Neural progenitor cell (in vitro differentiated cells): ENCODE data around the gene C1RL. TPM values are rescaled to one million over a fixed set of nuclear protein-coding genes. Genes with fewer than 3 reads are reported as not detected.

Experiments
- DNase-seq: peaks from one replicate; pipeline ENCODE4 v3.0.0-alpha.2; 2016; ENCODE audit warnings: low spot score
- H2AFZ ChIP-seq: fragments of 200-600 bp; sonication (generic); replicated peaks from 2 replicates; pipeline ENCODE4 v1.6.1; 2016; ENCODE audit warnings: antibody characterized with exemption
- H3F3A ChIP-seq: fragments of 200-600 bp; sonication (generic); 2 replicates; pipeline ENCODE4 v1.6.1; 2016; ENCODE audit warnings: antibody characterized with exemption, low read depth
- H3K27ac ChIP-seq: fragments of 200-600 bp; sonication (generic); 2 replicates; pipeline ENCODE4 v1.5.1; 2016; ENCODE audit warnings: mild to moderate bottlenecking
- H3K27me3 ChIP-seq: fragments of 200-600 bp; sonication (generic); 2 replicates; pipeline ENCODE4 v1.6.1; 2016; ENCODE audit warnings: mild to moderate bottlenecking, moderate library complexity
- H3K36me3 ChIP-seq: fragments of 200-600 bp; sonication (generic); 2 replicates; pipeline ENCODE4 v1.5.1; 2016
- H3K4me1 ChIP-seq: fragments of 200-600 bp; sonication (generic); 2 replicates; pipeline ENCODE4 v1.6.1; 2016; ENCODE audit warnings: mixed run types
- H3K4me2 ChIP-seq: fragments of 200-600 bp; sonication (generic); 2 replicates; pipeline ENCODE4 v1.6.1; 2016
- H3K4me3 ChIP-seq: fragments of 200-600 bp; sonication (generic); 2 replicates; pipeline ENCODE4 v1.5.1; 2016
- H3K79me2 ChIP-seq: fragments of 200-600 bp; sonication (generic); 2 replicates; pipeline ENCODE4 v1.6.1; 2016; ENCODE audit warnings: low read depth
- H3K9ac ChIP-seq: fragments of 200-600 bp; sonication (generic); 2 replicates; pipeline ENCODE4 v1.6.1; 2016
- H3K9me3 ChIP-seq: fragments of 200-600 bp; sonication (generic); 2 replicates; pipeline ENCODE4 v1.5.1; 2016; ENCODE audit warnings: low read depth
- H4K20me1 ChIP-seq: fragments of 200-600 bp; sonication (generic); 2 replicates; pipeline ENCODE4 v1.6.1; 2016; ENCODE audit warnings: low read depth
- H3K27ac Mint-ChIP-seq: 3 replicates; pipeline ENCODE4 v1.8.0; 2021; ENCODE audit warnings: mixed read lengths
- H3K27me3 Mint-ChIP-seq: 2 replicates; pipeline ENCODE4 v1.8.0; 2022; ENCODE audit warnings: low read depth, mild to moderate bottlenecking, inconsistent platforms, moderate library complexity, mixed read lengths; ENCODE audit not compliant: insufficient read depth
- H3K36me3 Mint-ChIP-seq: 3 replicates; pipeline ENCODE4 v1.8.0; 2021; ENCODE audit warnings: mixed read lengths
- H3K4me1 Mint-ChIP-seq: 3 replicates; pipeline ENCODE4 v1.8.0; 2021; ENCODE audit warnings: mixed read lengths
- H3K4me3 Mint-ChIP-seq: 3 replicates; pipeline ENCODE4 v1.8.0; 2021; ENCODE audit warnings: mild to moderate bottlenecking, moderate library complexity, mixed read lengths
- H3K9me3 Mint-ChIP-seq: 3 replicates; pipeline ENCODE4 v1.8.0; 2020; ENCODE audit warnings: mixed read lengths
- CTCF ChIP-seq: fragments of 200-600 bp; sonication (generic); IDR thresholded peaks from 2 replicates; pipeline ENCODE4 v1.5.1; 2017; ENCODE audit warnings: antibody characterized with exemption, mild to moderate bottlenecking
- EZH2 ChIP-seq: fragments of 200-600 bp; sonication (generic); IDR thresholded peaks from 2 replicates; pipeline ENCODE4 v1.6.1; 2017; ENCODE audit warnings: antibody characterized with exemption, mild to moderate bottlenecking, moderate library complexity
- EZH2phosphoT487 ChIP-seq: fragments of 200-600 bp; sonication (generic); IDR thresholded peaks from 2 replicates; pipeline ENCODE4 v1.6.1; 2017; ENCODE audit warnings: antibody characterized with exemption
- total RNA-seq: library from RNA; depleted of rRNA; stranded (reverse); fragments of >200 nt; gene quantifications from 2 replicates; pipeline ENCODE4 v1.2.3, GENCODE V29; 2015; ENCODE audit warnings: low replicate concordance

The C1RL gene
- total RNA-seq, 1 donor from 2014 or later: 32.2 TPM

- H2AFZ ChIP-seq: no peak overlapping the region
- no peak overlapping the region for H3K4me2 ChIP-seq
- peaks cover 9% of the 10 kb centered on the region for H3K27me3 Mint-ChIP-seq
- H3K9me3 Mint-ChIP-seq: no peaks in the 10 kb centered on the region
- no peaks in the 10 kb centered on the region for H4K20me1 ChIP-seq
- H3K79me2 ChIP-seq: no peaks in the 10 kb centered on the region
- no peaks in the 10 kb centered on the region for H3K36me3 Mint-ChIP-seq
- no peaks in the 10 kb centered on the region for H3K36me3 ChIP-seq
- TF ChIP-seq EZH2: no peak
- no peak for TF ChIP-seq CTCF
- TF ChIP-seq EZH2phosphoT487: no peak
- no peak for DNase-seq
- no peak overlapping the region for H3K9ac ChIP-seq
- no peak overlapping the region for H3K4me3 Mint-ChIP-seq
- no peaks in the 10 kb centered on the region for H3K4me1 ChIP-seq
- H3K27ac Mint-ChIP-seq: peak overlapping the region; percentile 7
- H3K27ac ChIP-seq: no peak overlapping the region
- no peaks in the 10 kb centered on the region for H3F3A ChIP-seq
- H3K4me1 Mint-ChIP-seq: peaks cover 6% of the 10 kb centered on the region
- H3K9me3 ChIP-seq: no peaks in the 10 kb centered on the region
- H3K4me3 ChIP-seq: no peak overlapping the region
- H3K27me3 ChIP-seq: no peaks in the 10 kb centered on the region
These were observed 47.9 kb downstream of the C1RL start for GRCh38 chr12:7061138-7061537.

GRCh38 chr12:7060353-7060954 lies 48.6 kb downstream of the C1RL start, which contains the start of gene C1S:
Gene C1S, plus strand, starts transcription at chr12:7060718. Its CDS starts 1,195 bp downstream, at chr12:7061913.
- H3K4me3 ChIP-seq: no peak within 1 kb of the TSS
- H3K27me3 ChIP-seq: no peaks in the 10 kb centered on the region
- no peaks in the 10 kb centered on the region for H3F3A ChIP-seq
- TF ChIP-seq EZH2phosphoT487: no peak
- TF ChIP-seq EZH2: no peak
- TF ChIP-seq CTCF: no peak
- no peaks in the 10 kb centered on the region for H3K9me3 ChIP-seq
- H3K36me3 Mint-ChIP-seq: no peaks in the 10 kb centered on the region
- DNase-seq: peak; percentile 6
- H3K4me2 ChIP-seq: no peak within 1 kb of the TSS
- no peaks in the 10 kb centered on the region for H3K79me2 ChIP-seq
- peak within 1 kb of the TSS; percentile 32 for H3K27ac Mint-ChIP-seq
- no peak within 1 kb of the TSS for H2AFZ ChIP-seq
- peaks cover 6% of the 10 kb centered on the region for H3K4me1 Mint-ChIP-seq
- no peak within 1 kb of the TSS for H3K9ac ChIP-seq
- peaks cover 5% of the 10 kb centered on the region for H3K27me3 Mint-ChIP-seq
- no peak within 1 kb of the TSS for H3K27ac ChIP-seq
- no peaks in the 10 kb centered on the region for H3K36me3 ChIP-seq
- H4K20me1 ChIP-seq: no peaks in the 10 kb centered on the region
- no peaks in the 10 kb centered on the region for H3K9me3 Mint-ChIP-seq
- H3K4me3 Mint-ChIP-seq: no peak within 1 kb of the TSS
- no peaks in the 10 kb centered on the region for H3K4me1 ChIP-seq

GRCh38 chr12:7059780-7060179 lies 49.2 kb downstream of the C1RL start:
- no peak overlapping the region for H3K4me3 Mint-ChIP-seq
- Histone ChIP-seq H4K20me1 (no peaks in the 10 kb centered on the region), H3K4me3 (no peak overlapping the region), H3K9me3 (no peaks in the 10 kb centered on the region), H3K79me2 (no peaks in the 10 kb centered on the region), H3K27me3 (no peaks in the 10 kb centered on the region), H2AFZ (no peak overlapping the region), H3K4me1 (no peaks in the 10 kb centered on the region), H3K4me2 (no peak overlapping the region), H3K36me3 (no peaks in the 10 kb centered on the region), H3K27ac (no peak overlapping the region), H3K9ac (no peak overlapping the region), H3F3A (no peaks in the 10 kb centered on the region)
- peaks cover 5% of the 10 kb centered on the region for H3K27me3 Mint-ChIP-seq
- peaks cover 6% of the 10 kb centered on the region for H3K4me1 Mint-ChIP-seq
- H3K9me3 Mint-ChIP-seq: no peaks in the 10 kb centered on the region
- no peaks in the 10 kb centered on the region for H3K36me3 Mint-ChIP-seq
- TF ChIP-seq EZH2 (no peak), CTCF (no peak), EZH2phosphoT487 (no peak)
- no peak overlapping the region for H3K27ac Mint-ChIP-seq
- DNase-seq: no peak
